NCI-H526 (cell line): ENCODE results near the gene SYNE1.

Experiments used
- DNase-seq, 2 experiments: peaks; one replicate each; lab custom pipeline; 2025; lab: John Stamatoyannopoulos, UW

Gene SYNE1

GRCh38 chr6:152420696-152421095 is 216.5 kb downstream of the SYNE1 start:
- no peak for DNase-seq

GRCh38 chr6:152418551-152418950 is 218.6 kb downstream of the SYNE1 start:
- DNase-seq = no peak

GRCh38 chr6:152416652-152417051 is 220.5 kb downstream of the SYNE1 start:
- no peak for DNase-seq

GRCh38 chr6:152404936-152405595 is 232.1 kb downstream of the SYNE1 start:
- DNase-seq = no peak

GRCh38 chr6:152404086-152404857 is 232.9 kb downstream of the SYNE1 start:
- no peak for DNase-seq

- DNase-seq = no peak
These were observed 234.4 kb downstream of the SYNE1 start for GRCh38 chr6:152402791-152403190.

- no peak for DNase-seq
These were observed 235.2 kb downstream of the SYNE1 start for GRCh38 chr6:152401978-152402377.

GRCh38 chr6:152399399-152399798 is 237.8 kb downstream of the SYNE1 start:
- no peak for DNase-seq

GRCh38 chr6:152398993-152399392 is 238.2 kb downstream of the SYNE1 start:
- no peak for DNase-seq

- DNase-seq = no peak
These were observed 238.8 kb downstream of the SYNE1 start for GRCh38 chr6:152398316-152398715.

GRCh38 chr6:152394303-152394702 is 242.9 kb downstream of the SYNE1 start:
- DNase-seq = no peak

- no peak for DNase-seq
These were observed 245.8 kb downstream of the SYNE1 start for GRCh38 chr6:152391179-152391880.

- no peak for DNase-seq
These were observed 250.1 kb downstream of the SYNE1 start for GRCh38 chr6:152387091-152387490.

GRCh38 chr6:152386131-152386530 is 251.0 kb downstream of the SYNE1 start:
- DNase-seq = no peak

- DNase-seq = no peak
These were observed 255.9 kb downstream of the SYNE1 start for GRCh38 chr6:152380993-152381898.

GRCh38 chr6:152380351-152380767 is 256.8 kb downstream of the SYNE1 start:
- DNase-seq = no peak

- no peak for DNase-seq
These were observed 257.7 kb downstream of the SYNE1 start for GRCh38 chr6:152379423-152379822.

- no peak for DNase-seq
These were observed 259.0 kb downstream of the SYNE1 start for GRCh38 chr6:152378169-152378568.

- DNase-seq = no peak
These were observed 262.0 kb downstream of the SYNE1 start for GRCh38 chr6:152375197-152375596.

- no peak for DNase-seq
These were observed 264.2 kb downstream of the SYNE1 start for GRCh38 chr6:152372945-152373344.

GRCh38 chr6:152371775-152372174 is 265.4 kb downstream of the SYNE1 start:
- no peak for DNase-seq
